Prostate gland (tissue), 2 donors: ENCODE measurements around the gene RPL18.

Source experiments
- CTCF ChIP-seq, 4 experiments: fragments of 200-600 bp in 2 of 4; fragments of 450-650 bp in 2 of 4; sonication (generic) in 2 of 4; IDR thresholded peaks; 1 replicate in 3 of 4; 2 replicates in 1 of 4; pipeline ENCODE4 v1.5.1; 2016 to 2019; ENCODE audit warnings: antibody characterized with exemption in 4 of 4, mild to moderate bottlenecking in 2 of 4, moderate library complexity in 2 of 4
- POLR2A ChIP-seq: fragments of 450-650 bp; IDR thresholded peaks from one replicate; pipeline ENCODE4 v1.6.1; 2016; ENCODE audit warnings: antibody characterized with exemption, mild to moderate bottlenecking

- no peak for TF ChIP-seq POLR2A
- no peak for TF ChIP-seq CTCF (IDR thresholded peaks at IDR 0.05)
Measured at GRCh38 chr19:48582168-48582567, 36.8 kb downstream of the RPL18 start.
